Measurements from ENCODE around the gene POLR1H.

Gene POLR1H

DNA sequence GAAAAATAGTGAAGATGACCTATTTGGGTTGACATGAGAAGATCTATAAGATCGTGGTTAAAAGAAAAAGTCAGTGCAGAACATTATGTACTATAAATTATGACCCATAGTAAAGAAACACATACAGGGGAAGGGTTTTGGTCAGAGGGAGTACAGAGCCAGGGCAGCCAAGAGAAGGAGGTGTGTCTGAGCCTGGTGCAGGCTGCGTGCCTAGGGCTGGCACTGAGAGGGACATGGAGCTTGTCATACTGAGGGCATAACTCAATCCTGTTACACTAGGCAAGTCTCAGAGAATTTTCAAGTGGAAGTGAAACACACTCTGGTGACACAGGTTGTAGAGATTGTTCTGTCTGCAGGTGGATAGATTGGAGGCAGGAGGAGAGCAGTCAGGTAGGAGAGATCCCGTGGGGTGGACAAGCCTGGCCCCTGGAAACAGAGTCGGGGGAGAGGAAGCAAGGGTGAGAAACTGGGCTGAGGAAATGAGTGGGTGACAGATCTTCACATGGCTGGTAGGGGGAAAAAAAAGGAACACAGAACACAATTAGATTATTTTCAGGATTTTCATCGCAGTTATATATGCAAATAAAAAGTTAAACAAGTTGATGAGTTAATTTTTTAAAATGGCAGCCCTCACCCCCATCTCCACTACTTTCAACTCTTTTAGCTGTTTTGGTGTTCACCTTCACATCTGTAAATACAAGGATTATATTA is 33.0 kb downstream of the POLR1H start:
- DNase-seq (ENCODE audit: low read depth), result no peak

DNA sequence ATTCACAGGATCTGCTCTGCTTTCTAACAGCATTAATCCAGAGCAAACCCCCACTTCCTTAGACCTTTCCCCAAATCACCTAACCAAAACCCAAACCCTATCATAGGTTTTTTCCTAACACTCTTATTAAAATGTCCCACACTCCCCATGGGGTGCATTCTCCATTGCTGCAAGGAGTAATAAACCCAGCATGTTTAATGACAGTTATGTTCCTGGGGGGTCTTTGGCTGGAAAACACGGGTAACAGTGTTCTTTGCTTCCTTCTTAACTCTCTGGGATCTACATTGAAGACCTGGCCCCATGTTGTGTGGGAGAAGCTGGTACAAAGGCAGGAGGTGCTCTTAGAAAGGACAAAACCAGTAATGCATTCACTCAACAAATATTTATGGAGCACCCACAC is 35.8 kb downstream of the POLR1H start:
- no peak for DNase-seq (ENCODE audit: low read depth)

DNA sequence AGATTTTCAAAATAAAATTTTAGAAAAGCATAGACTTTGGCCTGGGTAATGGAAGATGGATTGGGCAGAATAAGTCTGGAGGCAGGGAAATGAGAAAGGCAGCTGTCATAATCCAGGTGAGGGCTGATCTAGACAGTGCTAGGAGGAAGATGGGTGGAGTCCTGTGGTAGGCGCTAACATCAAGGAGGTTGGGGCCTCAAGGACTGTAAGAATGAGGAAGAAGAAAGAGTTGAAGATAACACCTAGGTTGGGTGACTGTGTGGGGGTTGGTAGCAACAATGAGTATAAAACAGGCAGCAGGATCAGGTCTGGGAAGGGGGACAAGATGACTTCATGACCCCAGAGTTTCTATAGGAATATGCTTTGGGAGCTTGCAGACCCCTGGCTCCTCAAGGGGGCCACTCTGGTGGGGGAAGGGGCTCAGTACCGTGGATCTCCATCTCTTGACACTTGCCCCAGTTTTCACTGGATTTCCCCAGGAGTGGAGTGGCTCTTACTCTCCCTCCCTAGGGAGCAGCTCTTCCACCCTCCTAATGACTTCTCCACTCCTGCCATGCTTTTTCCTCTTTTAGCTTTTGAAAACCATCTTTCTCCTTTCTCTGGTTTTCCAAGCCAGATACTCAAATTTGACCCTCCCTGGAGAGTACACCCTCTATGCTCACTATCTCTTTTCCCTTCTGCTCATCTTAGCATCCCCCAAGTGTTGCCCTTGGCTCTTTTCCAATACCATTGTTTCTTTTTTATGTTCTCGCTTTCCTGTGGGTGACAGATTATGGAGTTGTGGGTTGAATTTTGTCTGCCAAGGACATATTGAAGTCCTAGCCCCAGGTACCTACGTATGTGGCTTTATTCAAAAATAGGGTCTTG is 37.1 kb downstream of the POLR1H start:
- no peak for DNase-seq (ENCODE audit: low read depth)

DNA sequence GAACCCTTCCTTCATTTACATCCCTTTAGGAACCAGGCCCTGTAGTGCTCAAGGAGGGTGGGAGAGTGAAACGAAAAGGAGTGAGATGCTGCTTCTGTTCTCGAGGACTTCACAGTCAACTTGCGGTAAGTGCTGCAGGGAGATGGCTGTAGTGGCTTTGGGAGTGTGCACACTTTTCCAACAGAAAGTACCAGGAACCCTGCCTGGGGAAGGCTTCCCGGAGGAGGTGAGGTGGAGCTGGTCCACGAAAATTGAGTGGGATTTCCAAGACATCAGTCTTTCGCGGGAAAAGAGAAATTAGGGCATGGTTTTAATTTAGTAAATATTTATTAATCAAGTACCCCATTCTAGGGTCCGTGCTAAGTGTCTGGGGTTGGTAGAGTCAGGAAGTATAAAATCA is 39.1 kb downstream of the POLR1H start:
- no peak for DNase-seq (ENCODE audit: low read depth)

DNA sequence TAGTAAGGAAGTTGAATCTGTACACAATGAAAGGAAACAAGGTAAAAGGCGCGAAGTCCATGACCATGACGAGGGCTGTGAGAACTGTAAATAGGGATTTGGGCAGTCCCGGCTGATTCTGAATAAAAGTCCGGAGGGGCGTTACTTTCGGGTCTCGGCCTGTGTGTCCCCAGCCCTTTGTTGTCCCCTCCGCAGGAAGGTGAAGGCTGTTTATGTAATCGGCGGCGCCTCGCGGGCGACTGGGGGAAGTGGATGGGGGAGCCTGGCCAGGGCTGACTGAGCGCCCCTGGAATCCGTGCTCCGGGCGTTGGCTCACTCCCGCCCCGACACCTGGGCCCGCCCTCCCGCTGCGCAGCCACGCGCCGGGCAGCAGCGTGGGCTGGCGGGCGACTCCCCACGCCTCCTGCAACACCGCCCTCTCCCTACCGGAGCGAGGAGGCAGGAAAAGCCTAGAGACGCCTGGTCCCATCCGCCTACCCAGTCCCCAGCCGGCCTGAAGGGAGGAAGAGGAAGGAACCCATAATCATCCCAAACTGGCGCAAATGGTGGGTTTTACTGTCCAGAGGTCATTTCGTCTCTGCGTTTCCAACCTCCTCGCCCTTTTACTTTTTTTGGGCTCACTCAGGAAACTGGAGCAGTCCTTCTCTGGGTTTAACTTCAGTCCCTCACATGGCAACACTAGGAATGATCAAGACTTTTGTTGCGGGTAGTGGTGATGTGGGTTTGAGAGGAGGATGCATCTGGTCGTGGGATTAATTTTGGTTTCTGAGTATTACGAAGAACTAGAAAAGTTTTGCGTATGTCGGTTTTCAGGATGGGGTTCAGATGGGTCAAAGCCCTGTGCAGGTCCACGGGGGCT is 39.7 kb downstream of the POLR1H start:
- DNase-seq (ENCODE audit: low read depth), result peak; percentile 9

DNA sequence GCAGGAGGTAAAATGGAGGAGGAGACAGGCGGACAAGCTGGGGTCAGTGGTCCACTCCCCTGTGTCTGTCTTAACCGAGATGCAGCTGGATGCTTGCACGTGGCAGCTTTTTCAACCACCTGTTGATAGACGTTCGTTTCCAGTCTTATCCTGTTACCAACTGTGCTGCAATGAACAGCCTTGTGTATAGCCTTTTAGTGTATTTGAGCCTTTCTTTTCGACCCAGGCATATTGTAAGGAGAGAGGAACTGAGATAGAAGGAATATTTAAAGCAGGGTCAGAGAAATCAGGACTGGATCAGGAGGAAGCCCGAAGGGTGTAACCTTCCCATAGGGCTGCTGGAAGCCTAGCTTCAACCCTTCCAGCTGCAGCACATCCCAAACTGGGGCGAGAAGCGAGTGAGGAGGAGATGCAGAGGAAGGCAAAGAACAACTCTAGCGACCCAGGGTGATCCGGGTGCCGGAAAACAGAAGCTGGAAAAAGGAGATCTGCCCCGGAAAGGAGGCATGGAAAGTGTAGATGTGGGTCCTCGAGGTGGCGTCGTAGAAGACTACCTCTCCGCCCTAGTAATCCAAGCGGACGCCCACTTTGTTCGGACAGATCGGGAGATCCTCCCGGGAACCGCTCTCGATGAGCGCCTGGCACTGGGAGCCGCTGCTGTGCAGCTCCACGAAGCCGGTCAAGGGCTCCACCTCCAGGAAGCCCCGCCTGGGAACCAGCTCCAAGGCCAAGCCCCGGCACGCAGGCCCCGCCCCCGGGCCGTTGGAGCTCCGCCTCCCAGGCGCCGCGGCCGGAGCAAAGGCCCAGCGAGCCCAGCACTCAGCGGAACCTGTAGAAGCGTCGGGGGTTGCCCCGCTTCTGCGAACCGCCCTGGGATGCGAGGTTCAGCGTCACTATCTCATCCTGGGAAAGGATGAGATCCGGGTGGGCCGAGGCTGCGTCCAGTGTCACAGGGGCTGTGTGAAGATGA is 40.7 kb downstream of the POLR1H start:
- DNase-seq (ENCODE audit: low read depth), result peak; percentile 56

DNA sequence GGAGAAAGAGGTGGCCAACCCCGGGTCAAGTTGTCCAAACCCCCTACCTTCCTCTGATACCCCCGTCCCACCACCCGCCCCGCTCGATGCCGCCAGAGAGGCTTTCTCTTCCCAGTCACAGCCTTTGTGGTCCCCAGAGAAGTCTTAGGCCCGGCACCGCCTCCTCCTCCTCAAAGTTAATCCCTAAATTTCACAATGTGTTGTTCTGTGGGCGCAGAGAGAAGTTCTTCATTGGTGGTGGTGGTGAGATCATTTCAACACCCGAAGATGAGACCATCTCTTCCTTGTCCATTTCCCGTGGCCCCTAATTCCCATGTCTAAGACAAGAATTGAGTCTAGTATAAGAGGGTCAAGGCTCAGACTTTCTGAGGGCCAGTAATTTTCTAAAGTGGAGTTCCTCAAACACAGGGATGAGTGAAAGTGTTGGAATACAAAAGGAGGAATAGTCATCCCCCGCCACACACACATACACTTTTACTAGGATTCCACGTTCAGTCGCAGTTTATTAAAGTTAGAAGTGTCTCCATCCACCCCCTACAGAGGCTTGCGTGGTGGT is 41.4 kb downstream of the POLR1H start:
- DNase-seq (ENCODE audit: low read depth), result no peak

DNA sequence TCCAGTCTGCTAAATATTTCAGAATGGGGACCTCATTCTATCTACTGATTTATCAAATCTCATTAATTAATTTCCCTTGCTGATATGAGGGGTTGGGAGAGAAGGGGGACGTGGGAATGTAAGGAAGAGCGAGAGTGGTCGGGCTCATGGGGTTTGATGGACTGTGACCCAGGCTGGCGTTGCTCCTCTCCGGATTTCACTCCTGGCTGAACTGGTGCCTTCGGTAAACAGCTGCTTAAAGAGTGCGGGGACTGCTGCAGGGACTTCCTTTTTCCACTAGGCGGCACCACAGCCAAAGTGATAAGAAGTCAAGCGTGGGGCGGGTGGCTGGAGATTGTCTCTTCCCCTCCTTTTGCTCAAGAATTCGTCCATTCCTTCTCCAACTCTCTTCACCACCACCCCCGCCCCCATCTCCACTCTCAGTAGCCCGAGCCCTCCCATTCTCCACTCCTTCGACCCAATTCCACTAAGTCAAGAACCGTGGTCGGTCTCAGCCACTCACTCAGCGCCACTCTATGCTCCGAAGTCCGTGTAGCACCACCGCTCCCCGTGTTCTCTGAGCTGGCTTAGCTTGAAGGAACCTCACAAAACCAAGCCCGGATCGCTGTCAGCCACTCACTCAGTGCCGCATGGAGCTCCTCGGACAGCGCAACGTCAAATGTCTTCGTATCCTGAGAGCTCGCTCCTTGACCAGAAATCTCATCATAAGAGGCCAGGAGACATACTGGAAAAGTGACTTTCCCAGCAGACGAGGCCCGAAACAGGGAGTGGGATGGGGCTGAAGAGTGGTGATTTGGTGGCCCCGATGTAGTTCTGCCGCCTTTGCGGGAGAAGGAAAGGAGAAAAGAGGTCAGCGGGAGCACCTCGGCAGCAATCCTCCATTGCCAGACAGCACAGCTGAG is 42.2 kb downstream of the POLR1H start:
- DNase-seq (ENCODE audit: low read depth), result peak; percentile 71

DNA sequence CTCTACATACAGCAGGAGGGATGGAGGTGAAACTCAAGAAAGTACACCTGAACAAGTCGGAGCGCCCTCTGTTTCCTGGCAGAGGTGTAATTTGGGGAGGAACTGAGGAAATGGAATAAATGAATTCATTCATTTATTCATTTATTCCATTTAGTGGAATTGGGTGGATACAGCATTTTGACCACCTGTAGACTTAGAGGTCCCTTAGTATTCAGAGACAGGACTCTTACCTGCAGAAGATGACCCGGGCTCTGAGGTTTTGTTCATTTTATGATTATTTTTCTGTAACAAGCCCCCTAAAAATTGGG is 42.8 kb downstream of the POLR1H start:
- DNase-seq (ENCODE audit: low read depth), result no peak

DNA sequence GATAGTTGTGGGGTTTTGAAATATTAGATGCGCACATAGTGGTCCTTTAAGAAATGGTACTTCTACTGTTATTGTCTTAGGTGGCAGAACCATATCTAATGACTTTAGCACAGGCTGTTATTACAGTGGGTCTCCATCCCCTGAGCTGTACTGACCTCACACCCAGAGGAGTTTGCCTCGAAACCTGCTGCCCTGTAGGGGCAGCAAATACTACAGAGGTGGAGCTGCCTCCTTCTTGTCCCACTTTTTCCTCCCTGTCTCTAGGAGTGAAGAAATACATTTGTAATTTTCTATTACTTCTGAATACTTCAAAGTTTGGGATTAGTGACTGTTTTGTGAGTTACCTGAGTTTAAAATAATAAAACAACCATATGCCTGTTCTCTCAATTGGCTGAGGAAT is 43.6 kb downstream of the POLR1H start:
- no peak for DNase-seq (ENCODE audit: low read depth)

DNA sequence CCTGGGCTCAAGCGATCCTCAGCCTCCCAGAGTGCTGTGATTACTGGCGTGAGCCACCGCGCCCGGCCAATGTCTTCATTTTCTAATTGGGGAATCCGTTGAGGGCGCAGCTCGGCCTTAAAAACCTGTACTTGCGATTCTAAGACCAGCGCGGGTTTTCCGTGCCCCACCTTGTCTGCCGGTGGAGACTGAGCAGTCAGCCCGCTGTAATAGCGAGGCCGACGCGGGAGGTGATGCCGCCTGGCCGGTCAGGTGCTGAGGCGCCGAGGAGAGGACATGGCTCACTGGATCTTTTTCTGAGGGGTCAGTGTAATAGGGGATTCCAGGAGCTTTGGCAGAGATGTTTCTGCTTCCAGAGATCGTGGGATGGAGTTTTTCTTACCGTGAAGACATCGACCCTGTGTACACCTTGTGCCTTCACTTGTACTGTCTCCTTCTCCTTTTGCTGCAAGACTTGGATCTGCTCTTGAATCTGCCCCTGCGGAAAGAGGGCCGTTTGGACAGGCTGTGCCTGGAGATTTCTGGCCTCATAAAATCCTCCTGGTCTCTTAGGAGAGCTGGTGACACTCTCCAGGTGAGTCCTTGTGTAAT is 50.3 kb downstream of the POLR1H start:
- DNase-seq (ENCODE audit: low read depth), result no peak

DNA sequence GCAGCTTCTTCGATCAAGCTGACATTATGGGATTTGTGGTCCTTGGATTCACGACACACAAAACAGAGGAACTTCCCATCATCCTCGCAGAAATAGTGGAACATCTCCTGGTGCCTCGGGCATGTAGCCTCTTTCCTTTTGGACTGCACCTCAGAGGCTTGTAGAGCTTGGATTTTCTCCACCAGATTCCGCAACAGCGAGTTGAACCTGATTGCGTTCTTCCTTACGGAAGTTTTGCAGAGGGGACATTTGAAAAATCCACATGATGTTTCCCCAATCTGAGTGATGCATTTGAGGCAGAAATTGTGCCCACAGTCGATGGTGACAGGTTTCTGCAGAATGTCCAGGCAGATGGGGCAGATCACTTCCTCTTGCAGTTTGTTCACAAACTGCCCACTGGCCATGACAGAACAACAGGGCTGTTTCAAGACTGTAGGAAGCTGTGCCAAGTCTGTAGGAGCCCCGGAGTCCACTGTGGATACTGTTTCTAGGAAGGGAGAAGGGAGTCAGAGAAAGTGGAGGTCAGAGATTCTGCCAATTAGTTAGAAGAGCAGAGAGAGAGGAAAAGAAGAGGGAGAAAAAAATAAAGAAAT is 51.4 kb downstream of the POLR1H start:
- no peak for DNase-seq (ENCODE audit: low read depth)

DNA sequence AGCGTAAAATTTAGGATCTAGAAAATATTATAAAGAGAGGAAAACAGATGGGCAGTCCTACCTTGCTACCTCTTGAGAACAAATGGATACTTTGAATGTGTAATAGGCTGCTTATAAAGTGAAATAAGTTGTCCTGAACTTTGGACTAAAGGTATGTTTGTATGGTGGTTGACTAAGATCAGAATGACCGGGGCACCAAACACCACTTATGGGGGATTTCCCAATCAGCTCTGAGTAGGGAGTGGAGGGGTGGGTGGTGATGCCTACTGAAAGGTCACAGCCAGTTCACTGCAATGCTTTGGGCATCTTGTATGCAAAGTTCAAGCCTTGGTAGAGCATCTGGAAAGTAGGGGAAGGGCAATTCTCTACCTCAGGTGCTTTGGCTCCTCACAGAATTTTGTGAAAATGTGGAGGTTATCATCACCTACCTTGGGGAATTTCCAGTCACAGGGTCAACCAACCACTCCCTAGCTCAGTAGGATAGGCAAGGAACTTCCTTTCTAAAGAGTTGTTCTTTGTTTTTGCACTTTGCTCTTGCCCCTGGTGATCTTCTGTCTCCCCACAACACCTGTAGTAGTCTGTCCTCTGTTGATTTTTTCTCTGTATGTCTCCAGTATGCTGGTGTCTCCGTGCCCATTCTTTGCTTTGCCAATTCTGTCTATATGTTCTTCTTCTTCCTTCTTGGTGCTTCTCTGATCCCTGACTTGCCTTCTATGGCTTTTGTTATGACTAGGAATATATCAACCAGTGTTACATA is 52.1 kb downstream of the POLR1H start, which contains the start of gene TRIM31:
Gene TRIM31, minus strand, starts transcription at position 88 of the 757 bp plus-strand sequence. CDS start 285 bp downstream, outside the sequence.
- no peak for DNase-seq (ENCODE audit: low read depth)

DNA sequence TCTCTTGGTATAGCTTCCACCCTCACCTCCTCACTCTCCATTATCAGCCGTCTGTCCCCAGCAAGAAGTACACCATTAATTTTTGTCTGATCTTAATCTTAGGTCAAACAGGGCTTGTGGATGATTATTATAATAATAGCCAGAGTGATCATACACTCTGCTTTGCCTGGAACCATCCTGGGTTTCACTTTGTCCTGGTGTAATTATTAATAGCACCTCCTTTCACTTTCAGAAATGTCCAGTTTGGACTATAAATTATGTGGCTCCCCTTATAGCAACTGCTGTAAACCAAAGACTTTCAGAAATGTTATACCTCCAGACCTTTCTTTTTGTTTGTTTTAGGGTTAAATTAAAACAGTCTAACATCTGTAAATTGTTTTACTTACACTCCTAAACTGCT is 52.8 kb downstream of the POLR1H start:
- no peak for DNase-seq (ENCODE audit: low read depth)

Data from activated T-helper 9 cell treated with anti-CD3 and anti-CD28 coated beads, Interleukin-2, amount 50 U/mL, for 16 hours (primary cell).